Putamen (tissue), 1 donor: ENCODE measurements around the gene TMEM181.
"Not testable (repeated sequence)": the region's sequence is repeated elsewhere in the genome, so short reads cannot be mapped to it uniquely, and the experiment has no call there.

ENCODE experiments used
- DNase-seq: peaks from one replicate; pipeline ENCODE4 v3.0.0-alpha.2; 2016; ENCODE audit warnings: low spot score

TMEM181 gene

DNA sequence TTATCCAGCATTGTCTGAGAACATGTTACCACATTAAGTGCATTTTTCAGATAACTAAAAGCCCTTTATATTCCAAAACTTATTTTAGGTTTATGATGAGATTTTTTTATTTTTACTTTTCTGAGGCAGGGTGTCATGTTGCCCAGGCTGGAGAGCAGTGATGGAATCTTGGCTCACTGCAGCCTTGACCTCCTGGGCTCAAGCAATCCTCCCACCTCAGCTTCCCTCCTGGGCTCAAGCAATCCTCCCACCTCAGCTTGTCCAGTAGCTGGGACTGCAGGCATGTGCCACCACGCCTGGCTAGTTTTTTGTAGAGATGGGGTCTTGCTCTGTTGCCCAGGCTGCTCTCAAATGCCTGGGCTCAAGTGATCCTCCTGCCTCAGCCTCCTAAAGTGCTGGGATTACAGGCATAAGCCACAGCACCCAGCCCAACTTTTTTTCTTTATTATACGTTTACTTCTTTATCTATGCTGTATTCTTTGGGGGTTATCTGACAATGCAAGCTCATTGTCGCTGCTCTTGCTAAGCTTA, 78.5 kb downstream of the TMEM181 start:
- no peak for DNase-seq

DNA sequence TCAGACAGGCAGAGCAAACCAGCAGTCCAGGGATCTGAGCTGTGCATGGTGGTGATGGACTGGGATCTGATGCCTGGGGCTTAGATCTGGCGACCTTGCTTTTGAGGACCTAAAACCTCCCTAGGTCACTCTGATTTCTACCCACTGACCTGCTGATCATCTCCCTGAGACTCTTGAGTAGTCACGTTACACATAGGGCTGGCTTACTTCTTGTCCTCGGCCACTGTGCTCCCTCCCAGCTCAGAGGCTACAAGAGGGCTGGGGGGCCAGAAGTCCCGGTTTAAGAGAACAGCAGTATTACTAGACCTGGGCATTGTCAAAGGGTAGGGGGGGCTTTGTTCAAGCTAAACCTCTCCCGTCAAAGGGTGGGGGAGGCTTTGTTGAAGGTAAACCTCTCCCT, 79.2 kb downstream of the TMEM181 start:
- DNase-seq: no peak

DNA sequence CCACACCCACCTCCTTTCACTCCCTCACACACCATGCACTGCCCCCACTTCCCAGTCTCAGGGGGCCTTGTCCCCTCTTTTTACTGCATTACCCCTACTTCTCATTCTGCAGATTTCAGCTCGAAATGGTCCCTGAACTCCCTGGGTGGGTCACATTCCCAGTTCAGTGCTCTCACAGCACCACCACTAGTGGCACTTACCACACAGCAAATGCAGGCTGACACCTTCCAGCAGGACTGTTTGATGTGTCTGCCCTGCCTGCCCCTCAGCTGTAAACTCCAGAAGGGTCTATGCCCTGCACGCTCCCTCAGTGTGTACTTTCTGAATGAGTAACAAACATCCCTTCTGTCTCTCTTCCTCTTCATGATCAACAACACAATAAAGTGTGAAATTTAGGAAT, 80.6 kb downstream of the TMEM181 start:
- DNase-seq: no peak

DNA sequence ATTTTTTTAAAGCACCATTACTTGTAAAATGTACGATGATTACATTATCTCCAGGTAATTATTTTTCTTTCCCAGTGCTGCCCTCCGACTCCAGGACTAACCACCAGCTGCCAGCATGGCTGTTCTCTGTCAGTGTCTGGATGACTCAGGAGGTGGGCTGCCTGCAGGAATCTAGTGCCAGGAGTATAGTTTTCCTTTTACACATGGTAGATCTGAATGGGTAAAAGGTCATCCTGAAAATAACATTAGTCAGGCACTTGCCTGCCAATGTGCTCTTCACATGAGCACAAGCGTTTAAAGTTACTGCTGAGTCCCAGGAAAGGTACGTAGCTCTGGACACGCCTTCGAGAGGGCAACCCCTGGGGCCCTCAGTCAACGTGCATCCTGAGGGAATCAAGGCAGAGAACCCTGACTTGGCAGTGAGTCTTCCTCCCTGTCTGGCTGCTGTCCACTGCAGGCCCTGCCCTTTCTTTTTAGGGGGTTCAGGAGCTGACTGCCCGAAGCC, 82.3 kb downstream of the TMEM181 start:
- DNase-seq: no peak

DNA sequence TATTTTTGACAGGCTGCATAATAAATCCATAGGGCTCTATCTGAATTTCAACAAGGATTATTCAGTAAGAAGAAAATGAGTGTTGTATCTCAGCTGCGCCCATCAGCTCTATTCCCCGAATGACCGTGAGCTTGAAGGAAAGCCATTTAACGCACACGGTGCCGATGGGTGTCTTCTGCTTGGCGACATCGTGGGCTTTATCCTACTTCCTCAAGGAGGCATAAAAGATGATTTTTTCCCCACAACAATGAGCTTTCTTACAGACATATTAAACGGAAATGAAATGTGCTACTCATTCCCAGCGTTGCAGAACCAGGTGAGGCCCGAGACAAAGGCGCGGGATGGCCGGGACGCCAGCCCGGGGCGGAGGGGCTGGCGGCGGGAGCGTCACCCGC, 83.9 kb downstream of the TMEM181 start:
- DNase-seq: no peak

DNA sequence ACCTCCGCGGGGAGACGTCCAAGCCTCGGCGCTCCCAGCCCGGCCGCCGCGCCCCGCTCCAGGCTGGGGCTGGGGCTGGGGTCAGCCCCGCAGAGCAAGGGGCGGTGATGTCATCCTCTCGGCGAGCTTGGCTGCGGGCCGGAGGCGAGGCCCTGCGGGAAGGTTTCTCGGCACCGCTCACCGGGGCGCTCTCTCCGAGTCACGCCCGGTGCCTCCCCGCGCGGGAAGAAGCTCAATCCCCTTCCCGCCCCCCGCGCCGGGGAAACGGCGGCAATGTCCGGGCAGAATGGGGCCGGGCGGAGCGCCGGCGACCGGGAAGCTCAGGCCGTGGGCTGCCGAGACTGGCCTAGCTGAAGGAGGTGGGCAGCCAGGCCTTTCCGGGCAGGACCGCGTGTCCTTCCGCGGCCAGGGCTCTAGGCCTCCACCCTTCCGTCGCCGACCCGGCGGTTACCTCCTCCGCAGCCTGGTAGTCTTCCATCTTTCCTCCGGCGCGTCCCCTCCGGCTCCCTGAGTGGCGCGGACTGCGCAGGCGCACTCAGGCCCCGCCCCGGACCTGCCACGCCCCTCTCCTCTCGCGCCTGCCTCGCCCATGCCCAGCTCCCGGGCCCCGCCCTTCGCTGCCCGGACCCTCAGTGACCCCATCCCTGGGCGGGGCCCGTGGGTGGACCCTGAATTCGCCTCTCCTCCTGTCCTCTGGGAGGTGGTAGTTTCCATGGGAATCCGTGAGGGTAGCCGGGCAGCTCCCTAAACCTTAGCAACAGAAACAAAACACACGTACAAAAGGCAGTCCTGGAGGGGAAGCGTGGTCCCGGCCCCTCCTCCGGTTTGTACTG, 84.6 kb downstream of the TMEM181 start, which contains the start of gene DYNLT1:
TSS of gene DYNLT1 (minus strand) at position 513 of the 833 bp plus-strand sequence. CDS start at position 478, 35 bp downstream.
- DNase-seq: peak; percentile 86

DNA sequence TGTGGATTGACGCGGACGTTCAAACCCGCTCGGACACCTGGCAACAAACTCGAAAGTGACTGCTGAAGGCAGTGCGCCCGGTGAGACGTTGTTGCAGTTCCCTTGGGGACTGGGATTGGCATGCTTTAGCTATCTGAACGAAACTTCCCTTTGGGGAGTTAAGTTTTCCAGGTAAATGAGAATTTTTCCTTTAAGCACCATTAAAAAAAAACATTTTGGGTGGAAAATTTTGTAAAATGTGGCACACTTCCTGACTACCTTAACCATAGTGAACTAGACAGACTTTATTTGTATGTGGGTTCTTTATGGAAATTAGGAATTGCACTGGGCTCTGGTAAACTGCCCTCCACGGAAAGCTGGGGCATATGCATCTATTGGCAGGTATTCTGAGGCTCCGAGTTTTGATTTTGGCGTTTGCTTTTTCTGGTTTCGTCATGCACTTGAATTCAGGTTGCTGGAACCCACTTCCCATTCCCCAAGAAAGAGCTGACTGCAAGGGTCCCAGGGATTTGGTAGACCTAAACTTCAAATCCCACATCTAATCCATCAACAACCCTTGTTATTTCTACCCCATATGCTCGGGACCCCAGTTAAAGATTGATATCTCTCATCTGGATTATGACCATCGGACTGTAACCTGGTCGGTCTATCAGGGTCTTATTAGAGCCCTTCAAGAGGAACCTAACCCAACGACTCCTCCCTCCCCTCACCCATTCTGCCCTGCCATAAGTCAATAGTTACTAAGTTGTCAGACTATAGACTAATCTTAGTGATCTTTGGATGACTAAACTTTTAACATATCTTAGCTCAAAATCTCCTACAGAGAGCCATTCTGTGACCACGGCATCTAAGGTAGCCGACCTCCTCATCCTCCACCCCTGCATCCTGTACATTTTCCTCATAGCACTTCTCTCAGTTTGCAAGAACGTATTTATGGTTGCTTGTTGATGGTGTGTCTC, 85.5 kb downstream of the TMEM181 start:
- no peak for DNase-seq

DNA sequence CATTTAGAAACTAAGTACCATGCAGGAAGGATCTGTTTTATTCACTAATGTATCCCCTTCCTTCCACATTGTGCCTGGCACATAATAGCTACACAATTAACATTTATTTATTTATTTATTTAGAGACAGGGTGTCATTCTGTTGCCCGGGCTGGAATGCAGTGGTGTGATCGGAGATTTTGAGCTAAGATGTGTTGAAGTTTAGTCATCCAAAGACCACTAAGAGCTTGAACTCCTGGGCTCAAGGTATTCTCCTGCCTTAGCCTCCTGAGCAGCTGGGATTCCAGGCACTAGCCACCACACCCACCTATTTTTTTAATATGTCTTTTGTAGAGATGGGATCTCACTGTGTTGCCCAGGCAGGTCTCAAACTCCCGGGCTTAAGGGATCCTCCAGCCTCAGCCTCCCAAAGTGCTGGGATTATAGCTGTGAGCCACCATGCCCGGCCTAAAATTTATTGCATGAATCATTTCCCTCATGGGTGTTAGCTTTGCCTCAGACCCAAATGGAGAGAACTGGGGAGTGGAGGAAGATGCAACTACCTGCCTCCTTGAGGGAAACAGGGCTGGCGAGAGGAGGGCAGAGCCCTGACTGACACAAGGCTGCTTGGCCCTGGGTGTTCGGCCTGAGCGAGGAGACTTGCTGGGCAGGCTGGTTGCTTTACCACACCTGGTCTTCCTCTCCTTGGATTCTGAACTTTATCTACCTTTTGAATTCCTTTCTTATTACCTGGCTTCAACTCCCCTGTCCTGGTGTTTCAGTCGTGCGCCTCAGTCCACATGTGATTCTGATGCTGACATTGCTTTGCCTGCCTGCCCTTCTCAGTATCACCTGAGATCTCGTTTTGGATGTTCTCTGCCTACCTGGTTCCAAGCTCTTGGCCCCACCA, 86.4 kb downstream of the TMEM181 start:
- DNase-seq: no peak

DNA sequence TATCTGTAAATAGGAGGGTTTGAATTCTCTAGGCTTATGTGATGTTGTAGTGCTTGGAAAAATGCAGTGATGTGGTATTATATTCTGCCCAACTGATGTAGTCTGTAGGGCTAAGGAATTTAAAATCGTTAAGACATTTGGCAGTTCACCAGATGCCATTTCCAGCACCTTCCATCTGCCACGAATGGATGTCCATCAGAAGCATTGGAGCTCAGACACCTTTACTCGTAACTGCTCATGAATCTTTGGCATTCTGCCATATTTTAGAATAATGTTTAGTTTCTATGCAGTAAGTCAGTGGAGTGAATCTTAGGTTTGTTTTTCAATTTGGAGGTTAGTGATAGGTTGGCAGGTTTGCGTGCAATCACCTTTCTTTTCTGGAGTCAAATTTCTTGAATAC, 87.6 kb downstream of the TMEM181 start:
- DNase-seq: no peak

DNA sequence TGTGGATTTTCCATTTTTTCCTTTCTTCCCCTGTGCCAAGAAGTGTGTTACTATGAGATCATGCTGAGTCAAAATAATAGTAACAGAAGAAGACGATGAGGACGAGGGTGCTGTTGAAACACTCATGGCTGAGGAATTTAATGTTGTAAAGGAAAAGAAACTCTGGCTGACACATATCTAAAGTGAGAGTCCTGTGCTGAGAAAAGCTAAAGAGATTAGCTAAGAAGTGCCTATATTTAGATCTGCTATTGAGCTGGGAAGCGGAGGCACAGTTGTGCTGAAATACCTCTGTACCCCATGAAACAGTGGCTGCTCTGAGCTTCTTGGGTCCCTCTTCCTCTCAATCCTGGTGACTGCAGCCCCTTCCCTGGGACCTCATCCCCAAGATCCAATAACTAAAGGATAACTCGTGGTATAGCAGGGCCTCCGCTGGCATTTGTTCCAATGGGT, 88.8 kb downstream of the TMEM181 start:
- DNase-seq: peak; percentile 34

DNA sequence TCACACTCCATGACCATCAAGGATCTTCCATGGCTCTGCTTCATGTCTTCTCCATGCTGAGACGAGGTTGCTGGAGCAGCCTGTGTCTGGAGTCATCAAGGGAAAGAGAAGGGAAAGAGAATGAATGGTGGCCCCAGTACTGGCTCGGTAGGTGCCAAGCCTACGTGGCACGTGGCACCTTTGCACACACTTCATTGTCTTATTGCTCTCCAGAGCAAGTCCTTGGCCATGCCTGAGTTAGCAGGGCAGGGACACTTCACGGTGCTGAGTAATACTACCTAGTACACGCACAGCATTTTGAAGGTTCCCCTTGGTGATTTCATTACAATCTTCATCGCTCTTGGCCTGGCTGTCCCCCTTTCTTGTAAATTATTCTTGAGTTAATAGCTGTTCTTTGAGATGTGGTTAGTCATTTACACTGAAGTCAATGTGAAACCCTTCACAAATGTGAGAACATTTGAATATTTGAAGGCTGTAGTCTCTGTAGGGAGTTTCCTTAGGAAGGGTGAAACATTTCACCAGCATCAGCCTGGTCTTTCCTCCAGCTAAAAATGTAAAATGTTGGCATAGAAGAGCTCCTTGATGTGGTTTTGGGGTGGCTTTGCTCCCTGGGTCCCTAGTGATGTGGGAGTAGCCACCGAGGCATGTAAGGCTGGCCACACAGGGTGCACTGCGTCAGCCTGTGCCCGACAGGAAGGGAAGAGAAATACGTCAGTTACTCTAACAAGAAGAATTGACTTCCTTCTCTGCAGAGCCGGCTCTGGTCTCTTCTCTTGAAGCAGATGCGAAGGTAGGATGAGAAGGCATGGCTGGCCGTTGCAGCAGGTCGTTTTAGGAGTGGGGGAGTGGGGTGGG, 89.6 kb downstream of the TMEM181 start, which contains the start of gene SYTL3:
TSS of gene SYTL3 (plus strand) at position 766 of the 855 bp plus-strand sequence. CDS start 13,215 bp downstream, outside the sequence.
- no peak for DNase-seq

DNA sequence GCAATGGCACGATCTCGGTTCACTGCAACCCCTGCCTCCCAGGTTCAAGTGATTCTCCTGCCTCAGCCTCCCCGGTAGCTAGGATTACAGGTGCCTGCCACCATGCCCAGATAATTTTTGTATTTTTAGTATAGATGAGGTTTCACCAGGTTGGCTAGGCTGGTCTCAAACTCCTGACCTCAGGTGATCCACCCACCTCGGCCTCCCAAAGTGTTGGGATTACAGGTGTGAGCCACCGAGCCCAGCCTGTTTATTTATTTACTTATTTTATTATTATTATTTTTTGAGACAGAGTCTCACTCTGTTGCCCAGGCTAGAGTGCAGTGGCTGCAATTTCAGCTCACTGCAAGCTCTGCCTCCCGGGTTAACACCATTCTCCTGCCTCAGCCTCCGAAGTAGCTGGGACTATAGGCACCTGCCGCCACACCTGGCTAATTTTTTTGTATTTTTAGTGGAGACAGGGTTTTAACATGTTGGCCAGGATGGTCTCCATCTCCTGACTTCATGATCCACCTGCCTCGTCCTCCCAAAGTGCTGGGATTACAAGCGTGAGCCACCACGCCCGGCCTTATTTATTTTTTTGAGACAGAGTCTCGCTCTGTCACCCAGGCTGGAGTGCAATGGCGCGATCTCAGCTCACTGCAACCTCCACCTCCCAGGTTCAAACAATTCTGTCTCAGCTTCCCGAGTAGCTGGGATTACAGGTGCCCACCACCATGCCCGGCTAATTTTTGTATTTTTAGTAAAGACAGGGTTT, 92.3 kb downstream of the TMEM181 start:
- not testable (repeated sequence) for DNase-seq

DNA sequence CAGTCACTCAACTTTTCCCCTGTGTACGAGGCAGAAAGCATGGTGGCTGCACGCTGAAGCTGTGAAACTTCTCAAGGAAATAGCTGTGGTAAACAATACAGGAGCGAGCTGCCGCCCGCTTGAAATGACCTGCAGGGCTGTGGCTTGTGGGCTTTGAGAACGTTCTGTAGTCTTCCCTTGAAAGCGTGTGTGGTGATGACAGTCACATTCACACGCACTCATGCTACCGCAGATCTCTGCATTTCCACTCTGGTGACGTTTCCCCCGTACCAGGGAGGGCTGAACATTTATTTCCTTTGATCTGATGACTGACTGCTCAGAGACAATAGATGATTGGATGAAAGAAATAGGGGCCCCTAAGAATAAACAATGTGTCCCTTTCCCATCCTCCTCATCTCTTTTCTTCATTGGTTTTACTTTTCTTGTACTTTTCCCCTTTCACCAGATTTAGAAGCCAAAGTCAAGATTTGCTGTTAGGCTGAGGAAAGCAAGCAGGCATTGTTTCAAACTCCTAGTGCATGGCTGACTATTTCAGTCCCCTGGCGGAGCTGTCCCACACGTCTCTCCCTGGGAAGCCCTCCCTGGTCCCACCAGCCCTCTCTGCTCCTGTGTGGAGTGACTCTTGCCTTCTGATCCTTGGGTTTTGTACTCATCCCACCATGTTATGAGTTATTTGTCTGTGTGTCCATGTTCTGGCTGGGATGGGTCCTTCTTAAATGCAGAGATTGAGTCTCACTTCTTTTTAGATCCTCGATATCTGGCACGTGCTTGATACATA, 93.9 kb downstream of the TMEM181 start:
- no peak for DNase-seq

DNA sequence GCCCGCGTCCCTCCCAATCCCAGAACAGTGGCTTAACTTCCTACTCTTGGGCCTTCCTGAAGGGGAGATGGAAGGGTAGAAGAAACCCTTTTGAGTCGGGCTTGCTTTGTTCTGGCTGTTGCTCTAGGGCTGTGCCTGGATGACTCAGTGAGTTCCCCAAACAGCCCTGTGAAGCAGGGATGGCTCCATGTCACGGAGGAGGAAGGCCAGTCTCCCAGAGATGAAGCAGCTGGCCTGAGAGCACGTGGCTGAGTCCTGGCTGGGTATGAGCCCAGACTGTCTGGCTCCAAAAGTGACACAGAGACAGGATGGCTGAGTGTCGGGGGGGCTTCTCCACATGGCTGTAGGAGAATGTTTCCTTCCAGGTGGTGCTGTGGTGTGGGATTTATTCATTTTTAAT, 94.6 kb downstream of the TMEM181 start:
- peak; percentile 48 for DNase-seq

DNA sequence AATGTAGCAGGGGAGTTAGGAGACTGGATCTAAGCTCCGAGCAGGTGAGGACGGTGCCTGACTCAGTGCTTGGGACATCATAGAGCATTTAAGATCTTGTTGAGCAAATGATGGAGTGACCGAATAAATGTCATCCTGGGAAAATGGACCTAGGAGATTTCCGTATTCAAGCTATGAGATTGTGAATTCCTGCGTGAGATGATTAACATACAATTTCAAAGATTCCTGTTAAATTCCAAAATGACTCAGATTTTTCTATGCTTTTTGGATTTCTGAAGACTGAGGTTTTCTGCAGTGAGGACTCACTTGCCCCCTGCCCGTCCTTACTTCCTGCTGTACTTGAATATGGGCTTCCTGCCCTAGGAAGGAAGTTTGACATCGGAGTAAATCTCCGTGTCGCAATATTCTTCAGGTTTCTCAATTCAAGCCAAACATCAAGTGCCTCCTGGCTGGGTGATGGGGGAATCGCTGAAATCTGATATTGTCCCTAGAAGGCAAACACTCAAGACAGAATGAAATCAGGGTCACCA, 95.1 kb downstream of the TMEM181 start:
- no peak for DNase-seq

DNA sequence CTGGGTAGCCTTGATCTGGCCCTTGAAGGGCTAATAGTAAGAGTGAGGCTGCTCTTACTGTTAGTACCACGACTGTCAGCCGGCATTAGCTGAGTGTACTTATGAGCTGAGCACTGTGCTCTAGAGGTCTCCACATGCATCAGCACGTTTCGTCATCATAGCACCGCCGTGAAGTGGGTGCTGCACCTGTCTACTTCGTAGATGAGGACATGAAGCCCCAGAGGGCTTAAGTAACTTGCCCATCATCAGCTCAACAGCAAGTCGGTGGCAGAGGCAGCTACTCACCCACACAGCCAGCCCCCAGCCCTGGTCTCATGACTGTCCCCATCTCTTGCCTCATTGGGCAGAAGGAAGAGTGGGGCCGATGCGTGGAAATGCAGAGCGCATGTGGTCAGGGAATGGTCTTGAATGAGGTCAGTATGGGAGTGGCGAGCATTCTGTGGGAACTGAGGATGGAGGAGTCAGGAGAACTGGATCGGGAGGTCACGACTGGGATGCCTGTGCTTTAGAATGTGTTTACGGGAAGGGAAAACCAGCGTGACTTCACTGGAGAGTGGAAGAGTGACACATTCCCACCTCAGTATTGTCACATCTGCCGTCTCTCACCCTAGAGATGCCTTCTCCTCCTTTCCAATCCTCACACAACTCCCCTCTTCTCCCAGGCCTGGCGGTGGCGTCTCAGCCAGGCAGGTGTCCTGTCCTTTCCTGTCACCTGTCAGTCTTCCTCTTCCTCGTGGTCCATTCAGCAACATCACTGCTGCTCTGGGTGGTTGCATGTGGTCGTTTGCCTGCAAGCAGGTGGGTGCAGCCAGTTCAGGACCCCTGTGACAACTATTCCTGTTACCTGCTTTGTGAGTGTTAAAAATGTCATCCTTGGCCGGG, 95.9 kb downstream of the TMEM181 start:
- DNase-seq: no peak

DNA sequence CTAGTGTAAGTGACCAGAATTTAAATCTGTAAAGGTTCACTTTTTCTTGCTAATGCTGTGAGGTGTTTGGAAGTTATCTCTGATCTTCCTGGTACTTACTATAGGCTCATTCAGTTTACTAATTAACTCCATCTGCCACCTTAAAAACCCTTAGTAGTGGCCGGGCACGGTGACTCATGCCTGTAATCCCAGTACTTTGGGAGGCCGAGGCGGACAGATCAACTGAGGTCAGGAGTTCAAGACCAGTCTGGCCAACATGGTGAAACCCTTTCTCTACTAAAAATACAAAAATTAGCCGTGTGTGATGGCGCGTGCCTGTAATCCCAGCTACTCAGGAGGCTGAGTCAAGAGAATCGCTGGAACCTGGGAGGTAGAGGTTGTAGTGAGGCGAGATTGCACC, 97.1 kb downstream of the TMEM181 start:
- DNase-seq: not testable (repeated sequence)
